ENCODE data around the gene GRM7. TPM values are rescaled to one million over a fixed set of nuclear protein-coding genes. Genes with fewer than 3 reads are reported as not detected.

The GRM7 gene
- total RNA-seq, 3 donors from 2014 or later: 0.59 to 1.3 (median 1.1) TPM

GRCh38 chr3:7610634-7611033, 749.7 kb downstream of the GRM7 start:
- DNase-seq (ENCODE audit: low spot score in 2 of 2): no peak
- Histone ChIP-seq H3K9me3 (no peaks in the 10 kb centered on the region), H3K4me3 (no peak overlapping the region), H3K27ac (no peak overlapping the region), H3K27me3 (no peaks in the 10 kb centered on the region), H3K4me1 (no peaks in the 10 kb centered on the region), H3K36me3 (no peaks in the 10 kb centered on the region)
- intact Hi-C loops (cut with DNase I; ENCODE audit: low total_unique reads): no loop called here
- no peak for TF ChIP-seq CTCF (IDR thresholded peaks at IDR 0.05)
- TF ChIP-seq POLR2AphosphoS5 (IDR thresholded peaks at IDR 0.05): no peak
- no peak for TF ChIP-seq POLR2A (IDR thresholded peaks at IDR 0.05)

GRCh38 chr3:7615043-7615442, 754.1 kb downstream of the GRM7 start:
- intact Hi-C loops (cut with DNase I; ENCODE audit: low total_unique reads): no loop called here
- no peaks in the 10 kb centered on the region for H3K36me3 ChIP-seq
- no peaks in the 10 kb centered on the region for H3K4me1 ChIP-seq
- H3K9me3 ChIP-seq: no peaks in the 10 kb centered on the region
- no peak for DNase-seq (ENCODE audit: low spot score in 2 of 2)
- H3K4me3 ChIP-seq: no peak overlapping the region
- no peak overlapping the region for H3K27ac ChIP-seq
- no peak for TF ChIP-seq POLR2A (IDR thresholded peaks at IDR 0.05)
- TF ChIP-seq POLR2AphosphoS5 (IDR thresholded peaks at IDR 0.05): no peak
- no peak for TF ChIP-seq CTCF (IDR thresholded peaks at IDR 0.05)
- no peaks in the 10 kb centered on the region for H3K27me3 ChIP-seq

- Histone ChIP-seq H3K36me3 (no peaks in the 10 kb centered on the region), H3K27me3 (no peaks in the 10 kb centered on the region), H3K4me1 (no peaks in the 10 kb centered on the region), H3K27ac (no peak overlapping the region), H3K4me3 (no peak overlapping the region), H3K9me3 (no peaks in the 10 kb centered on the region)
- no peak for DNase-seq (ENCODE audit: low spot score in 2 of 2)
- no peak for TF ChIP-seq CTCF (IDR thresholded peaks at IDR 0.05)
- TF ChIP-seq POLR2A (IDR thresholded peaks at IDR 0.05): no peak
- no peak for TF ChIP-seq POLR2AphosphoS5 (IDR thresholded peaks at IDR 0.05)
- intact Hi-C loops (cut with DNase I; ENCODE audit: low total_unique reads): no loop called here
These were observed 757.7 kb downstream of the GRM7 start for GRCh38 chr3:7618606-7619005.

- no peak for TF ChIP-seq CTCF (IDR thresholded peaks at IDR 0.05)
- TF ChIP-seq POLR2AphosphoS5 (IDR thresholded peaks at IDR 0.05): no peak
- no peak for TF ChIP-seq POLR2A (IDR thresholded peaks at IDR 0.05)
- no peaks in the 10 kb centered on the region for H3K36me3 ChIP-seq
- no peak for DNase-seq (ENCODE audit: low spot score in 2 of 2)
- H3K4me3 ChIP-seq: no peak overlapping the region
- no peaks in the 10 kb centered on the region for H3K9me3 ChIP-seq
- H3K4me1 ChIP-seq: no peaks in the 10 kb centered on the region
- H3K27me3 ChIP-seq: no peaks in the 10 kb centered on the region
- H3K27ac ChIP-seq: no peak overlapping the region
- intact Hi-C loops (cut with DNase I; ENCODE audit: low total_unique reads): no loop called here
These were observed 759.5 kb downstream of the GRM7 start for GRCh38 chr3:7620401-7620800.

GRCh38 chr3:7621046-7621630, 760.2 kb downstream of the GRM7 start:
- Histone ChIP-seq H3K9me3 (no peaks in the 10 kb centered on the region), H3K4me1 (no peaks in the 10 kb centered on the region), H3K36me3 (no peaks in the 10 kb centered on the region), H3K4me3 (no peak overlapping the region), H3K27me3 (no peaks in the 10 kb centered on the region), H3K27ac (no peak overlapping the region)
- intact Hi-C loops (cut with DNase I; ENCODE audit: low total_unique reads): no loop called here
- TF ChIP-seq POLR2A (IDR thresholded peaks at IDR 0.05) (no peak), CTCF (IDR thresholded peaks at IDR 0.05) (no peak), POLR2AphosphoS5 (IDR thresholded peaks at IDR 0.05) (no peak)
- no peak for DNase-seq (ENCODE audit: low spot score in 2 of 2)
